Measurements from ENCODE around the gene ZSWIM8. TPM values are rescaled to one million over a fixed set of nuclear protein-coding genes. Genes with fewer than 3 reads are reported as not detected.

The ZSWIM8 gene
- total RNA-seq, 4 donors from 2014 or later, result 62.2 to 134 (median 63.3) TPM

- no peak for TF ChIP-seq CTCF (IDR thresholded peaks at IDR 0.05; ENCODE audit: low read depth)
These were observed 5.7 kb upstream of the ZSWIM8 start for GRCh38 chr10:73779539-73780197.

DNA sequence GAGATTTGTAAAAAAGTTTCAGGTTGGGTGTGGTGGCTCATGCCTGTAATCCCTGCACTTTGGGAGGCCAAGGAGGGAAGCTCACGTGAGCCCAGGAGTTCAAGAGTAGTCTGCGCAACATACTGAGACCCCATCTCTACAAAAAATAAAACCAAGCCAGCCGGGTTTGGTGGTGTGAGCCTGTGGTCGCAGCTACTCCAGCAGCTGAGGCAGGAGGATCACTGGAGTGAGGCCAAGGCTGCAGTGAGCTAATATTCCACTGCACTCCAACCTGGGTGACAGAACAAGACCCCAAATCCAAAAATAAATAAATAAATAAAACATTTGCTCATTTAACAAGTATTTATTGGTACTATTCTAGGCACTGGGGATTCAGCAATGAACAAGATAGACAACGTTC, 5.1 kb upstream of the ZSWIM8 start:
- no peak for TF ChIP-seq CTCF (IDR thresholded peaks at IDR 0.05; ENCODE audit: low read depth)

DNA sequence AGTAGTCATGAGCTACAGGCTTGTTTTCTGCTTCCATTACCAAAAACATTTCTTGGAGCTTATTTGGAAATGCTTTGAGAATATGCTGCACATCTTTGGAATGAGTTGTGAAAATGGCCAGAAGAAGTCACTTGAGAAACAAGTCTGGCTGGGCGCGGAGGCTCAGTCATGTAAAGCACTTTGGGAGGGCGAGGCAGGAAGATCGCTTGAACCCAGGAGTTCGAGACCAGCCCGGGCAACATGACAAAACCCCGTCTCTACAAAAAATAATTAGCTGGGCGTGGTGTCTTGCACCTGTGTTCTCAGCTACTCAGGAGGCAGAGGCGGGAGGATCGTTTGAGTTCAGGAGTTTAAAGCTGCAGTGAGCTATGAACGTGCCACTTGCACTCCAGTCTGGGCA, 4.4 kb upstream of the ZSWIM8 start:
- TF ChIP-seq CTCF (IDR thresholded peaks at IDR 0.05; ENCODE audit: low read depth), result no peak

- TF ChIP-seq CTCF (IDR thresholded peaks at IDR 0.05; ENCODE audit: low read depth), result no peak
These were observed 3.9 kb upstream of the ZSWIM8 start for GRCh38 chr10:73781548-73781878.

GRCh38 chr10:73781879-73782748, 3.3 kb upstream of the ZSWIM8 start, which contains the start of gene CHCHD1:
CHCHD1 (plus strand) TSS chr10:73782048; CDS start chr10:73782076, 28 bp downstream.
- no peak for TF ChIP-seq CTCF (IDR thresholded peaks at IDR 0.05; ENCODE audit: low read depth)

DNA sequence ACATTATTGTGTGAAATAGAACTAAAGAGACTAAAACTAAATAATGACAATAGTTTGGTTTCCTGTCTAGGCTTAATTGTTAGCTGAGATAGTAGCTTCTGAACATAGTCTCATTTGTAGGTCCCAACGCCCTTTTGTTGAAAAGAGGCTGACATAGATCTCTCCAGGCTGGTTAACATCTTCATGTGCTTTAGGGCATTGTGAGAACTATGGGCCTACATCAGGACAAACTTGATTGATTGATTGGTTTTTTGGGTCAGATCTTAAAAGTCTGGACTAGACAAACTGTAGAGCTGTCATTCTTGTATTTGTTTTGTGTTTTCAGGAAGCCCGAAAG, 2.7 kb upstream of the ZSWIM8 start:
- no peak for TF ChIP-seq CTCF (IDR thresholded peaks at IDR 0.05; ENCODE audit: low read depth)

- TF ChIP-seq CTCF (IDR thresholded peaks at IDR 0.05; ENCODE audit: low read depth), result no peak
These were observed 510 bp downstream of the ZSWIM8 start for GRCh38 chr10:73785721-73786511.

Data from subcutaneous adipose tissue (tissue), 4 donors.